SK-N-SH (cell line): ENCODE measurements around the gene IPO4. TPM values are rescaled to one million over a fixed set of nuclear protein-coding genes. Genes with fewer than 3 reads are reported as not detected.

ENCODE experiments used
- CTCF ChIA-PET: fragments of 300-600, 350-600 bp; formaldehyde crosslinking; extraction: SDS; loops from one replicate; lab custom pipeline; 2021; lab: Yijun Ruan, JAX
- POLR2A ChIA-PET: fragments of 350-600 bp; sonication (Branson Sonifier 250); formaldehyde crosslinking; extraction: SDS; loops from one replicate; lab custom pipeline; 2020; ENCODE audit warnings: antibody characterized with exemption, inconsistent platforms; lab: Yijun Ruan, JAX
- DNase-seq: peaks from one replicate; pipeline ENCODE4 v3.0.0; 2012
- H2AFZ ChIP-seq: fragments of 200-600 bp; sonication (generic); 2 replicates; pipeline ENCODE4 v1.8.1; 2016; ENCODE audit warnings: antibody characterized with exemption, mild to moderate bottlenecking, low read depth
- H3F3A ChIP-seq: fragments of 200-600 bp; sonication (generic); replicated peaks from 2 replicates; pipeline ENCODE3; 2016; ENCODE audit warnings: antibody characterized with exemption, mild to moderate bottlenecking; ENCODE audit not compliant: insufficient read depth
- H3K27ac ChIP-seq, 2 experiments: fragments of 200-500 bp in 1 of 2; fragments of 200-600 bp in 1 of 2; sonication (Bioruptor generic) in 1 of 2; sonication (generic), shearing (Covaris generic) in 1 of 2; 2 replicates each; pipeline versions ENCODE4 v1.5.1 to v1.6.1; 2014 to 2016; ENCODE audit warnings: low read depth in 2 of 2, inconsistent platforms in 1 of 2, low read length in 1 of 2, mild to moderate bottlenecking in 1 of 2, mixed read lengths in 1 of 2
- H3K27me3 ChIP-seq: fragments of 200-600 bp; sonication (generic), shearing (Covaris generic); 2 replicates; pipeline ENCODE4 v1.6.1; 2016; ENCODE audit warnings: mixed run types; ENCODE audit not compliant: insufficient read depth
- H3K36me3 ChIP-seq, 2 experiments: fragments of 200-500 bp in 1 of 2; fragments of 200-600 bp in 1 of 2; sonication (Bioruptor generic) in 1 of 2; sonication (generic) in 1 of 2; replicated peaks in 1 of 2; 2 replicates each; pipeline versions ENCODE3 to v1.5.1; 2014 to 2016; ENCODE audit warnings: low read length in 1 of 2, mild to moderate bottlenecking in 1 of 2; ENCODE audit not compliant: insufficient read depth in 2 of 2, control insufficient read depth in 1 of 2
- H3K4me1 ChIP-seq, 2 experiments: fragments of 200-500 bp in 1 of 2; fragments of 200-600 bp in 1 of 2; sonication (Bioruptor generic) in 1 of 2; sonication (generic), shearing (Covaris generic) in 1 of 2; 2 replicates each; pipeline versions ENCODE4 v1.5.1 to v1.6.1; 2014 to 2016; ENCODE audit warnings: low read depth in 1 of 2, low read length in 1 of 2, mixed run types in 1 of 2; ENCODE audit not compliant: insufficient read depth in 2 of 2, control insufficient read depth in 1 of 2
- H3K4me2 ChIP-seq: fragments of 200-600 bp; sonication (generic), shearing (Covaris generic); 2 replicates; pipeline ENCODE4 v1.6.1; 2017; ENCODE audit warnings: mixed run types
- H3K4me3 ChIP-seq, 2 experiments: fragments of 200-500 bp in 1 of 2; fragments of 200-600 bp in 1 of 2; sonication (Bioruptor generic) in 1 of 2; sonication (generic), shearing (Covaris generic) in 1 of 2; 2 replicates each; pipeline versions ENCODE4 v1.5.1 to v1.8.1; 2014 to 2016; ENCODE audit warnings: low read depth in 2 of 2, inconsistent platforms in 1 of 2, low read length in 1 of 2, mild to moderate bottlenecking in 1 of 2, mixed read lengths in 1 of 2, moderate library complexity in 1 of 2
- H3K79me2 ChIP-seq: fragments of 200-600 bp; sonication (generic); 2 replicates; pipeline ENCODE4 v1.8.1; 2017; ENCODE audit warnings: mild to moderate bottlenecking; ENCODE audit not compliant: insufficient read depth
- H3K9ac ChIP-seq: fragments of 200-600 bp; sonication (generic); 2 replicates; pipeline ENCODE4 v1.6.1; 2017; ENCODE audit warnings: mixed run types
- H3K9me2 ChIP-seq: fragments of 200-600 bp; sonication (generic); 2 replicates; pipeline ENCODE4 v1.6.1; 2017; ENCODE audit warnings: mixed run types
- H3K9me3 ChIP-seq: fragments of 200-600 bp; sonication (generic); 2 replicates; pipeline ENCODE4 v1.6.1; 2017; ENCODE audit warnings: mixed run types, mild to moderate bottlenecking, moderate library complexity
- H4K20me1 ChIP-seq: fragments of 200-600 bp; sonication (generic); 2 replicates; pipeline ENCODE4 v1.6.1; 2017; ENCODE audit warnings: mild to moderate bottlenecking, mixed run types; ENCODE audit not compliant: insufficient read depth
- CHD2 ChIP-seq: fragments of 150-350 bp; IDR thresholded peaks from 2 replicates; pipeline ENCODE4 v1.6.1; 2018; ENCODE audit warnings: low read length; ENCODE audit not compliant: partially characterized antibody
- ELF1 ChIP-seq: IDR thresholded peaks from 2 replicates; pipeline ENCODE4 v1.4.0; 2012
- EP300 ChIP-seq, 2 experiments: IDR thresholded peaks; 2 replicates each; pipeline versions ENCODE4 v1.4.0 to v1.6.1; 2012; ENCODE audit warnings: borderline replicate concordance in 1 of 2, low read depth in 1 of 2, low read length in 1 of 2
- EZH2phosphoT487 ChIP-seq: fragments of 200-600 bp; sonication (generic); IDR thresholded peaks from 2 replicates; pipeline ENCODE4 v1.6.1; 2017; ENCODE audit warnings: low read depth, mixed run types, mild to moderate bottlenecking, antibody characterized with exemption, moderate library complexity, borderline replicate concordance
- FOSL2 ChIP-seq: IDR thresholded peaks from 2 replicates; pipeline ENCODE4 v1.4.0; 2012; ENCODE audit warnings: low read depth, mild to moderate bottlenecking, moderate library complexity, borderline replicate concordance
- FOXM1 ChIP-seq: IDR thresholded peaks from 2 replicates; pipeline ENCODE4 v1.4.0; 2012; ENCODE audit warnings: low read depth, mild to moderate bottlenecking
- GATA2 ChIP-seq: sonication (generic); formaldehyde crosslinking; IDR thresholded peaks from 2 replicates; pipeline ENCODE4 v1.5.0; 2020; ENCODE audit warnings: mild to moderate bottlenecking, missing genetic modification reagents
- MAX ChIP-seq: IDR thresholded peaks from 2 replicates; pipeline ENCODE4 v1.4.0; 2012; ENCODE audit warnings: low read depth
- MEF2A ChIP-seq: IDR thresholded peaks from 2 replicates; pipeline ENCODE4 v1.4.0; 2012; ENCODE audit warnings: low read depth, borderline replicate concordance
- NRF1 ChIP-seq: IDR thresholded peaks from 2 replicates; pipeline ENCODE4 v1.6.1; 2012; ENCODE audit warnings: low read depth, mild to moderate bottlenecking, low read length
- RAD21 ChIP-seq: IDR thresholded peaks from 2 replicates; pipeline ENCODE4 v1.6.1; 2012; ENCODE audit warnings: mild to moderate bottlenecking, low read length
- REST ChIP-seq: IDR thresholded peaks from 2 replicates; pipeline ENCODE4 v1.6.1; 2012; ENCODE audit warnings: mild to moderate bottlenecking, low read depth, low read length, moderate library complexity
- RFX5 ChIP-seq: IDR thresholded peaks from 2 replicates; pipeline ENCODE4 v1.6.1; 2012; ENCODE audit warnings: mild to moderate bottlenecking, improper control_type of control experiment, low read length
- RXRA ChIP-seq: IDR thresholded peaks from 2 replicates; pipeline ENCODE4 v1.4.0; 2012; ENCODE audit warnings: low read depth, mild to moderate bottlenecking, borderline replicate concordance
- SMC3 ChIP-seq: IDR thresholded peaks from 2 replicates; pipeline ENCODE4 v1.6.1; 2012; ENCODE audit warnings: low read depth, low read length, improper control_type of control experiment
- TCF12 ChIP-seq: IDR thresholded peaks from 2 replicates; pipeline ENCODE4 v1.4.0; 2012
- USF2 ChIP-seq: fragments of 150-350 bp; IDR thresholded peaks from 2 replicates; pipeline ENCODE4 v1.6.1; 2017; ENCODE audit warnings: antibody characterized with exemption, low read length, low read depth, borderline replicate concordance
- WGBS: methylation state at CpG from one replicate; pipeline ENCODE4 v1.1.6; 2017; ENCODE audit warnings: low lambda C conversion rate; 5-methylcytosine and 5-hydroxymethylcytosine counted together
- polyA plus RNA-seq, 3 experiments: library from polyadenylated mRNA; depleted of rRNA; stranded (reverse); fragments of >200 nt; gene quantifications; 2 replicates each; pipeline ENCODE4 v1.2.3, GENCODE V29; 2012
- TF ChIP-seq, protein P1 (sequence below): fragments of 200-600 bp; sonication (generic); IDR thresholded peaks from 2 replicates; pipeline ENCODE4 v1.6.1; 2017; ENCODE audit warnings: antibody characterized with exemption, mild to moderate bottlenecking, moderate library complexity
- TF ChIP-seq, protein P2 (sequence below): IDR thresholded peaks from 2 replicates; pipeline ENCODE4 v1.4.0; 2012; ENCODE audit warnings: low read depth, borderline replicate concordance

The IPO4 gene
- polyA plus RNA-seq, 1 of the 3 experiments (the other 2 are of a cell fraction), result 61.3 TPM

DNA sequence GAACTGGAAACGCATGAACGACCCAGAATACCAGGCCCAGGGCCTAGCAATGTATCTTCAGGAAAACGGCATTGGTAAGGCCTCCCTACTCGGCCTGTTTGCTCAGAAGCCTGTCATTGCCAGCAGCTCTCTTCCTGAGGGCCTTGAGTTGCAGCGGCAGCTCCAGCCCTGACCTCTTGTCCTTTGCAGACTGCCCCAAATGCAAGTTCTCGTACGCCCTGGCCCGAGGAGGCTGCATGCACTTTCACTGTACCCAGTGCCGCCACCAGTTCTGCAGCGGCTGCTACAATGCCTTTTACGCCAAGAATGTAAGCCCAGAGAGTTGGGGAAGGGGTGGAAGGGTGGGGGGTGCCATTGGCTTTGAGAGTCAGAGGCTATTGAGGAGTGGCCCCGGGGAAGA, 31.3 kb downstream of the IPO4 start:
- Histone ChIP-seq H3K4me3 (no peak overlapping the region), H3K4me2 (no peak overlapping the region), H2AFZ (no peak overlapping the region), H3K9me2 (no peaks in the 10 kb centered on the region), H3K79me2 (peaks cover 12% of the 10 kb centered on the region), H3K9ac (no peak overlapping the region), H3K27me3 (no peaks in the 10 kb centered on the region), H4K20me1 (peaks cover 4% of the 10 kb centered on the region; the same call in 1 of the 2 replicates), H3K4me1 (peaks cover 4 to 14% of the 10 kb centered on the region in 2 experiments; a peak in 1 of 4 replicates), H3K36me3 (peaks cover 37 to 46% of the 10 kb centered on the region in 2 experiments), H3K27ac (no peak overlapping the region), H3K9me3 (no peaks in the 10 kb centered on the region), H3F3A (peaks cover 17% of the 10 kb centered on the region)
- ChIA-PET POLR2A (interaction anchor here (0.9 kb wide), 1 partner anchor 11 kb away, joined by 3 read pairs; the partner anchor contains the start of gene PSME2), CTCF (interaction anchor here (1.2 to 1.5 kb wide), 2 partner anchors 13 to 39 kb away, joined by 3 to 4 read pairs; no protein-coding TSS in a partner anchor)
- TF ChIP-seq FOXM1 (no peak), SMC3 (no peak), FOSL2 (no peak), EZH2phosphoT487 (no peak), USF2 (no peak), MEF2A (no peak), EP300 (IDR thresholded peaks at IDR 0.05; ENCODE audit: borderline replicate concordance in 1 of 2, low read depth in 1 of 2, low read length in 1 of 2) (no peak), RXRA (no peak), ELF1 (no peak), RFX5 (no peak), TCF12 (no peak), NRF1 (no peak), MAX (no peak), CHD2 (no peak), RAD21 (no peak), GATA2 (no peak), REST (no peak)
- TF ChIP-seq, protein P1, sequence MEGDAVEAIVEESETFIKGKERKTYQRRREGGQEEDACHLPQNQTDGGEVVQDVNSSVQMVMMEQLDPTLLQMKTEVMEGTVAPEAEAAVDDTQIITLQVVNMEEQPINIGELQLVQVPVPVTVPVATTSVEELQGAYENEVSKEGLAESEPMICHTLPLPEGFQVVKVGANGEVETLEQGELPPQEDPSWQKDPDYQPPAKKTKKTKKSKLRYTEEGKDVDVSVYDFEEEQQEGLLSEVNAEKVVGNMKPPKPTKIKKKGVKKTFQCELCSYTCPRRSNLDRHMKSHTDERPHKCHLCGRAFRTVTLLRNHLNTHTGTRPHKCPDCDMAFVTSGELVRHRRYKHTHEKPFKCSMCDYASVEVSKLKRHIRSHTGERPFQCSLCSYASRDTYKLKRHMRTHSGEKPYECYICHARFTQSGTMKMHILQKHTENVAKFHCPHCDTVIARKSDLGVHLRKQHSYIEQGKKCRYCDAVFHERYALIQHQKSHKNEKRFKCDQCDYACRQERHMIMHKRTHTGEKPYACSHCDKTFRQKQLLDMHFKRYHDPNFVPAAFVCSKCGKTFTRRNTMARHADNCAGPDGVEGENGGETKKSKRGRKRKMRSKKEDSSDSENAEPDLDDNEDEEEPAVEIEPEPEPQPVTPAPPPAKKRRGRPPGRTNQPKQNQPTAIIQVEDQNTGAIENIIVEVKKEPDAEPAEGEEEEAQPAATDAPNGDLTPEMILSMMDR, result no peak
- TF ChIP-seq, protein P2, sequence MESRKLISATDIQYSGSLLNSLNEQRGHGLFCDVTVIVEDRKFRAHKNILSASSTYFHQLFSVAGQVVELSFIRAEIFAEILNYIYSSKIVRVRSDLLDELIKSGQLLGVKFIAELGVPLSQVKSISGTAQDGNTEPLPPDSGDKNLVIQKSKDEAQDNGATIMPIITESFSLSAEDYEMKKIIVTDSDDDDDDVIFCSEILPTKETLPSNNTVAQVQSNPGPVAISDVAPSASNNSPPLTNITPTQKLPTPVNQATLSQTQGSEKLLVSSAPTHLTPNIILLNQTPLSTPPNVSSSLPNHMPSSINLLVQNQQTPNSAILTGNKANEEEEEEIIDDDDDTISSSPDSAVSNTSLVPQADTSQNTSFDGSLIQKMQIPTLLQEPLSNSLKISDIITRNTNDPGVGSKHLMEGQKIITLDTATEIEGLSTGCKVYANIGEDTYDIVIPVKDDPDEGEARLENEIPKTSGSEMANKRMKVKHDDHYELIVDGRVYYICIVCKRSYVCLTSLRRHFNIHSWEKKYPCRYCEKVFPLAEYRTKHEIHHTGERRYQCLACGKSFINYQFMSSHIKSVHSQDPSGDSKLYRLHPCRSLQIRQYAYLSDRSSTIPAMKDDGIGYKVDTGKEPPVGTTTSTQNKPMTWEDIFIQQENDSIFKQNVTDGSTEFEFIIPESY, result no peak
- no peak for DNase-seq
- WGBS, result 91% methylated on average over 8 of the region's 12 CpGs
